ENCODE results near the gene TMEM117.

- TF ChIP-seq CTCF (optimal IDR thresholded peaks at IDR 0.05 in 1 of 3, IDR thresholded peaks at IDR 0.05 in 1 of 3, conservative IDR thresholded peaks at IDR 0.05 in 1 of 3; ENCODE audit: extremely low read depth in 1 of 3, insufficient read depth in 2 of 3, low read length in 3 of 3) (peak in 2 of 3 experiments; percentile 38 to 58), EZH2 (IDR thresholded peaks at IDR 0.05; ENCODE audit: low read length) (no peak)
Observed at GRCh38 chr12:43937947-43938346, 102.1 kb downstream of the TMEM117 start.

Measured in keratinocyte (primary cell).